ENCODE measurements around the gene FGF18.

- no peak for TF ChIP-seq CTCF (IDR thresholded peaks at IDR 0.05; ENCODE audit: poor library complexity, severe bottlenecking)
- no peak for TF ChIP-seq REST (IDR thresholded peaks at IDR 0.05; ENCODE audit: borderline replicate concordance)
Observed at GRCh38 chr5:171462928-171463861, 43.7 kb downstream of the FGF18 start.

All from neural cell (in vitro differentiated cells).